ENCODE data around the gene IMPACT. TPM values are rescaled to one million over a fixed set of nuclear protein-coding genes. Genes with fewer than 3 reads are reported as not detected.
A peak's percentile ranks its signal among the peaks of the same experiment; 100 is the strongest.

IMPACT gene
- total RNA-seq, 1 donor from 2014 or later, result 29.7 TPM

- no peak overlapping the region for H3K27ac Mint-ChIP-seq
- no peaks in the 10 kb centered on the region for H3K36me3 Mint-ChIP-seq (ENCODE audit: insufficient read depth)
- peaks cover 28% of the 10 kb centered on the region for H3K27me3 Mint-ChIP-seq
- H3K4me1 Mint-ChIP-seq (ENCODE audit: low read depth), result peaks cover 4% of the 10 kb centered on the region
- DNase-seq (ENCODE audit: low spot score, unreplicated experiment), result no peak
- no peaks in the 10 kb centered on the region for H3K9me3 Mint-ChIP-seq (ENCODE audit: low read depth)
- H3K4me3 Mint-ChIP-seq (ENCODE audit: low read depth), result peak overlapping the region; percentile 79
- no peak for TF ChIP-seq CTCF (IDR thresholded peaks at IDR 0.05; ENCODE audit: unreplicated experiment)
These were observed 27.9 kb upstream of the IMPACT start for GRCh38 chr18:24398540-24398939.

- Mint-ChIP-seq H3K4me3 (ENCODE audit: low read depth) (no peak overlapping the region), H3K27me3 (peaks cover 28% of the 10 kb centered on the region)
These were observed 25.9 kb upstream of the IMPACT start for GRCh38 chr18:24400587-24400986.

GRCh38 chr18:24402209-24402785 lies 24.2 kb upstream of the IMPACT start:
- peaks cover 31% of the 10 kb centered on the region for H3K27me3 Mint-ChIP-seq
- no peak overlapping the region for H3K4me3 Mint-ChIP-seq (ENCODE audit: low read depth)
- H3K4me1 Mint-ChIP-seq (ENCODE audit: low read depth), result peaks cover 3% of the 10 kb centered on the region
- no peak for TF ChIP-seq CTCF (IDR thresholded peaks at IDR 0.05; ENCODE audit: unreplicated experiment)
- no peak overlapping the region for H3K27ac Mint-ChIP-seq
- H3K9me3 Mint-ChIP-seq (ENCODE audit: low read depth), result no peaks in the 10 kb centered on the region
- H3K36me3 Mint-ChIP-seq (ENCODE audit: insufficient read depth), result no peaks in the 10 kb centered on the region
- no peak for DNase-seq (ENCODE audit: low spot score, unreplicated experiment)

More at GRCh38 chr18:24400587-24400986, 25.9 kb upstream of the IMPACT start:
- Mint-ChIP-seq H3K4me1 (ENCODE audit: low read depth) (peaks cover 4% of the 10 kb centered on the region), H3K36me3 (ENCODE audit: insufficient read depth) (no peaks in the 10 kb centered on the region), H3K27ac (no peak overlapping the region), H3K9me3 (ENCODE audit: low read depth) (no peaks in the 10 kb centered on the region)
- TF ChIP-seq CTCF (IDR thresholded peaks at IDR 0.05; ENCODE audit: unreplicated experiment), result no peak
- DNase-seq (ENCODE audit: low spot score, unreplicated experiment), result no peak

GRCh38 chr18:24403076-24403475 lies 23.4 kb upstream of the IMPACT start:
- no peak for TF ChIP-seq CTCF (IDR thresholded peaks at IDR 0.05; ENCODE audit: unreplicated experiment)
- Mint-ChIP-seq H3K9me3 (ENCODE audit: low read depth) (no peaks in the 10 kb centered on the region), H3K27ac (no peak overlapping the region), H3K4me3 (ENCODE audit: low read depth) (no peak overlapping the region), H3K4me1 (ENCODE audit: low read depth) (peaks cover under 1% of the 10 kb centered on the region), H3K36me3 (ENCODE audit: insufficient read depth) (no peaks in the 10 kb centered on the region), H3K27me3 (peaks cover 31% of the 10 kb centered on the region)
- DNase-seq (ENCODE audit: low spot score, unreplicated experiment), result no peak

- no peak overlapping the region for H3K4me3 Mint-ChIP-seq (ENCODE audit: low read depth)
- H3K27me3 Mint-ChIP-seq, result peaks cover 28% of the 10 kb centered on the region
- H3K27ac Mint-ChIP-seq, result no peak overlapping the region
- no peaks in the 10 kb centered on the region for H3K36me3 Mint-ChIP-seq (ENCODE audit: insufficient read depth)
- no peak for TF ChIP-seq CTCF (IDR thresholded peaks at IDR 0.05; ENCODE audit: unreplicated experiment)
- no peaks in the 10 kb centered on the region for H3K9me3 Mint-ChIP-seq (ENCODE audit: low read depth)
- no peaks in the 10 kb centered on the region for H3K4me1 Mint-ChIP-seq (ENCODE audit: low read depth)
- no peak for DNase-seq (ENCODE audit: low spot score, unreplicated experiment)
These were observed 21.9 kb upstream of the IMPACT start for GRCh38 chr18:24404591-24404990.

Measured in progenitor cell of endocrine pancreas (in vitro differentiated cells).